SK-N-SH (cell line): ENCODE data around the gene MAP2. TPM values are rescaled to one million over a fixed set of nuclear protein-coding genes. Genes with fewer than 3 reads are reported as not detected.

Experiments
- CTCF ChIA-PET: fragments of 300-600, 350-600 bp; formaldehyde crosslinking; extraction: SDS; loops from one replicate; lab custom pipeline; 2021; lab: Yijun Ruan, JAX
- POLR2A ChIA-PET: fragments of 350-600 bp; sonication (Branson Sonifier 250); formaldehyde crosslinking; extraction: SDS; loops from one replicate; lab custom pipeline; 2020; ENCODE audit warnings: antibody characterized with exemption, inconsistent platforms; lab: Yijun Ruan, JAX
- DNase-seq: peaks from one replicate; pipeline ENCODE4 v3.0.0; 2012
- H2AFZ ChIP-seq: fragments of 200-600 bp; sonication (generic); 2 replicates; pipeline ENCODE4 v1.8.1; 2016; ENCODE audit warnings: antibody characterized with exemption, mild to moderate bottlenecking, low read depth
- H3F3A ChIP-seq: fragments of 200-600 bp; sonication (generic); replicated peaks from 2 replicates; pipeline ENCODE3; 2016; ENCODE audit warnings: antibody characterized with exemption, mild to moderate bottlenecking; ENCODE audit not compliant: insufficient read depth
- H3K27ac ChIP-seq, 2 experiments: fragments of 200-500 bp in 1 of 2; fragments of 200-600 bp in 1 of 2; sonication (Bioruptor generic) in 1 of 2; sonication (generic), shearing (Covaris generic) in 1 of 2; 2 replicates each; pipeline versions ENCODE4 v1.5.1 to v1.6.1; 2014 to 2016; ENCODE audit warnings: low read depth in 2 of 2, inconsistent platforms in 1 of 2, low read length in 1 of 2, mild to moderate bottlenecking in 1 of 2, mixed read lengths in 1 of 2
- H3K27me3 ChIP-seq: fragments of 200-600 bp; sonication (generic), shearing (Covaris generic); 2 replicates; pipeline ENCODE4 v1.6.1; 2016; ENCODE audit warnings: mixed run types; ENCODE audit not compliant: insufficient read depth
- H3K36me3 ChIP-seq, 2 experiments: fragments of 200-500 bp in 1 of 2; fragments of 200-600 bp in 1 of 2; sonication (Bioruptor generic) in 1 of 2; sonication (generic) in 1 of 2; replicated peaks in 1 of 2; 2 replicates each; pipeline versions ENCODE3 to v1.5.1; 2014 to 2016; ENCODE audit warnings: low read length in 1 of 2, mild to moderate bottlenecking in 1 of 2; ENCODE audit not compliant: insufficient read depth in 2 of 2, control insufficient read depth in 1 of 2
- H3K4me1 ChIP-seq, 2 experiments: fragments of 200-500 bp in 1 of 2; fragments of 200-600 bp in 1 of 2; sonication (Bioruptor generic) in 1 of 2; sonication (generic), shearing (Covaris generic) in 1 of 2; 2 replicates each; pipeline versions ENCODE4 v1.5.1 to v1.6.1; 2014 to 2016; ENCODE audit warnings: low read depth in 1 of 2, low read length in 1 of 2, mixed run types in 1 of 2; ENCODE audit not compliant: insufficient read depth in 2 of 2, control insufficient read depth in 1 of 2
- H3K4me2 ChIP-seq: fragments of 200-600 bp; sonication (generic), shearing (Covaris generic); 2 replicates; pipeline ENCODE4 v1.6.1; 2017; ENCODE audit warnings: mixed run types
- H3K4me3 ChIP-seq, 2 experiments: fragments of 200-500 bp in 1 of 2; fragments of 200-600 bp in 1 of 2; sonication (Bioruptor generic) in 1 of 2; sonication (generic), shearing (Covaris generic) in 1 of 2; 2 replicates each; pipeline versions ENCODE4 v1.5.1 to v1.8.1; 2014 to 2016; ENCODE audit warnings: low read depth in 2 of 2, inconsistent platforms in 1 of 2, low read length in 1 of 2, mild to moderate bottlenecking in 1 of 2, mixed read lengths in 1 of 2, moderate library complexity in 1 of 2
- H3K79me2 ChIP-seq: fragments of 200-600 bp; sonication (generic); 2 replicates; pipeline ENCODE4 v1.8.1; 2017; ENCODE audit warnings: mild to moderate bottlenecking; ENCODE audit not compliant: insufficient read depth
- H3K9ac ChIP-seq: fragments of 200-600 bp; sonication (generic); 2 replicates; pipeline ENCODE4 v1.6.1; 2017; ENCODE audit warnings: mixed run types
- H3K9me2 ChIP-seq: fragments of 200-600 bp; sonication (generic); 2 replicates; pipeline ENCODE4 v1.6.1; 2017; ENCODE audit warnings: mixed run types
- H3K9me3 ChIP-seq: fragments of 200-600 bp; sonication (generic); 2 replicates; pipeline ENCODE4 v1.6.1; 2017; ENCODE audit warnings: mixed run types, mild to moderate bottlenecking, moderate library complexity
- H4K20me1 ChIP-seq: fragments of 200-600 bp; sonication (generic); 2 replicates; pipeline ENCODE4 v1.6.1; 2017; ENCODE audit warnings: mild to moderate bottlenecking, mixed run types; ENCODE audit not compliant: insufficient read depth
- ELF1 ChIP-seq: IDR thresholded peaks from 2 replicates; pipeline ENCODE4 v1.4.0; 2012
- EZH2phosphoT487 ChIP-seq: fragments of 200-600 bp; sonication (generic); IDR thresholded peaks from 2 replicates; pipeline ENCODE4 v1.6.1; 2017; ENCODE audit warnings: low read depth, mixed run types, mild to moderate bottlenecking, antibody characterized with exemption, moderate library complexity, borderline replicate concordance
- FOXJ3 ChIP-seq: sonication (generic); formaldehyde crosslinking; IDR thresholded peaks from 2 replicates; pipeline ENCODE4 v1.5.1; 2020; ENCODE audit warnings: mild to moderate bottlenecking, missing genetic modification reagents
- GABPA ChIP-seq: IDR thresholded peaks from 2 replicates; pipeline ENCODE4 v1.4.0; 2012; ENCODE audit warnings: low read depth, mild to moderate bottlenecking
- MAX ChIP-seq: IDR thresholded peaks from 2 replicates; pipeline ENCODE4 v1.4.0; 2012; ENCODE audit warnings: low read depth
- MXI1 ChIP-seq: IDR thresholded peaks from 2 replicates; pipeline ENCODE4 v1.6.1; 2012; ENCODE audit warnings: mild to moderate bottlenecking, low read depth, low read length, improper control_type of control experiment
- POLR2AphosphoS5 ChIP-seq: IDR thresholded peaks from 2 replicates; pipeline ENCODE4 v1.6.1; 2012; ENCODE audit warnings: low read depth, low read length
- RAD21 ChIP-seq: IDR thresholded peaks from 2 replicates; pipeline ENCODE4 v1.6.1; 2012; ENCODE audit warnings: mild to moderate bottlenecking, low read length
- RCOR1 ChIP-seq: fragments of 150-350 bp; IDR thresholded peaks from 2 replicates; pipeline ENCODE4 v1.6.1; 2017; ENCODE audit warnings: antibody characterized with exemption, low read length
- RFX5 ChIP-seq: IDR thresholded peaks from 2 replicates; pipeline ENCODE4 v1.6.1; 2012; ENCODE audit warnings: mild to moderate bottlenecking, improper control_type of control experiment, low read length
- RXRA ChIP-seq: IDR thresholded peaks from 2 replicates; pipeline ENCODE4 v1.4.0; 2012; ENCODE audit warnings: low read depth, mild to moderate bottlenecking, borderline replicate concordance
- SIN3A ChIP-seq: IDR thresholded peaks from 2 replicates; pipeline ENCODE4 v1.6.1; 2012; ENCODE audit warnings: low read depth, mild to moderate bottlenecking, low read length, moderate library complexity, borderline replicate concordance
- SMC3 ChIP-seq: IDR thresholded peaks from 2 replicates; pipeline ENCODE4 v1.6.1; 2012; ENCODE audit warnings: low read depth, low read length, improper control_type of control experiment
- TCF12 ChIP-seq: IDR thresholded peaks from 2 replicates; pipeline ENCODE4 v1.4.0; 2012
- WGBS: methylation state at CpG from one replicate; pipeline ENCODE4 v1.1.6; 2017; ENCODE audit warnings: low lambda C conversion rate; 5-methylcytosine and 5-hydroxymethylcytosine counted together
- polyA plus RNA-seq, 3 experiments: library from polyadenylated mRNA; depleted of rRNA; stranded (reverse); fragments of >200 nt; gene quantifications; 2 replicates each; pipeline ENCODE4 v1.2.3, GENCODE V29; 2012
- TF ChIP-seq, protein P1 (sequence below): IDR thresholded peaks from 2 replicates; pipeline ENCODE4 v1.6.1; 2012; ENCODE audit warnings: mild to moderate bottlenecking, low read depth, low read length, moderate library complexity
- TF ChIP-seq, protein P2 (sequence below): fragments of 150-350 bp; IDR thresholded peaks from 2 replicates; pipeline ENCODE4 v1.6.1; 2017; ENCODE audit warnings: antibody characterized with exemption, low read length, low read depth, borderline replicate concordance
- TF ChIP-seq, protein P3 (sequence below): IDR thresholded peaks from 2 replicates; pipeline ENCODE4 v1.4.0; 2012; ENCODE audit warnings: low read depth, borderline replicate concordance

MAP2 gene
- polyA plus RNA-seq, 1 of the 3 experiments (the other 2 are of a cell fraction) = 7.8 TPM

- Histone ChIP-seq H3K4me1 (peaks cover 9% of the 10 kb centered on the region in 2 experiments; a peak in 3 of 4 replicates), H3K9me2 (no peaks in the 10 kb centered on the region), H3K27me3 (no peaks in the 10 kb centered on the region), H3K36me3 (no peaks in the 10 kb centered on the region), H4K20me1 (no peaks in the 10 kb centered on the region), H3K4me3 (no peak overlapping the region), H3K79me2 (no peaks in the 10 kb centered on the region), H3F3A (peaks cover 7% of the 10 kb centered on the region), H2AFZ (no peak overlapping the region), H3K9me3 (no peaks in the 10 kb centered on the region), H3K27ac (no peak overlapping the region), H3K4me2 (no peak overlapping the region), H3K9ac (no peak overlapping the region)
- ChIA-PET CTCF (interaction anchor here (2.0 kb wide), 1 partner anchor 242 kb away, joined by 6 read pairs; the partner anchor contains the start of gene MAP2), POLR2A (no interaction called here)
- 87% methylated on average over 1 of the region's 1 CpG for WGBS
- DNase-seq = no peak
- TF ChIP-seq EZH2phosphoT487 = no peak
- TF ChIP-seq ELF1 = no peak
- TF ChIP-seq RCOR1 = no peak
- no peak for TF ChIP-seq POLR2AphosphoS5
- TF ChIP-seq MAX = no peak
- no peak for TF ChIP-seq GABPA
- no peak for TF ChIP-seq RXRA
- no peak for TF ChIP-seq TCF12
- no peak for TF ChIP-seq FOXJ3 (CRISPR knock-in tag)
- TF ChIP-seq, protein P1, sequence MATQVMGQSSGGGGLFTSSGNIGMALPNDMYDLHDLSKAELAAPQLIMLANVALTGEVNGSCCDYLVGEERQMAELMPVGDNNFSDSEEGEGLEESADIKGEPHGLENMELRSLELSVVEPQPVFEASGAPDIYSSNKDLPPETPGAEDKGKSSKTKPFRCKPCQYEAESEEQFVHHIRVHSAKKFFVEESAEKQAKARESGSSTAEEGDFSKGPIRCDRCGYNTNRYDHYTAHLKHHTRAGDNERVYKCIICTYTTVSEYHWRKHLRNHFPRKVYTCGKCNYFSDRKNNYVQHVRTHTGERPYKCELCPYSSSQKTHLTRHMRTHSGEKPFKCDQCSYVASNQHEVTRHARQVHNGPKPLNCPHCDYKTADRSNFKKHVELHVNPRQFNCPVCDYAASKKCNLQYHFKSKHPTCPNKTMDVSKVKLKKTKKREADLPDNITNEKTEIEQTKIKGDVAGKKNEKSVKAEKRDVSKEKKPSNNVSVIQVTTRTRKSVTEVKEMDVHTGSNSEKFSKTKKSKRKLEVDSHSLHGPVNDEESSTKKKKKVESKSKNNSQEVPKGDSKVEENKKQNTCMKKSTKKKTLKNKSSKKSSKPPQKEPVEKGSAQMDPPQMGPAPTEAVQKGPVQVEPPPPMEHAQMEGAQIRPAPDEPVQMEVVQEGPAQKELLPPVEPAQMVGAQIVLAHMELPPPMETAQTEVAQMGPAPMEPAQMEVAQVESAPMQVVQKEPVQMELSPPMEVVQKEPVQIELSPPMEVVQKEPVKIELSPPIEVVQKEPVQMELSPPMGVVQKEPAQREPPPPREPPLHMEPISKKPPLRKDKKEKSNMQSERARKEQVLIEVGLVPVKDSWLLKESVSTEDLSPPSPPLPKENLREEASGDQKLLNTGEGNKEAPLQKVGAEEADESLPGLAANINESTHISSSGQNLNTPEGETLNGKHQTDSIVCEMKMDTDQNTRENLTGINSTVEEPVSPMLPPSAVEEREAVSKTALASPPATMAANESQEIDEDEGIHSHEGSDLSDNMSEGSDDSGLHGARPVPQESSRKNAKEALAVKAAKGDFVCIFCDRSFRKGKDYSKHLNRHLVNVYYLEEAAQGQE = no peak
Observed at GRCh38 chr2:209666296-209666695, 242.4 kb downstream of the MAP2 start.

- Histone ChIP-seq H4K20me1 (no peaks in the 10 kb centered on the region), H3K27me3 (no peaks in the 10 kb centered on the region), H3K4me3 (no peak overlapping the region), H3F3A (no peaks in the 10 kb centered on the region), H3K4me1 (peaks cover 0 to 3% of the 10 kb centered on the region in 2 experiments; a peak in 2 of 4 replicates), H3K4me2 (no peak overlapping the region), H2AFZ (no peak overlapping the region), H3K79me2 (no peaks in the 10 kb centered on the region), H3K27ac (no peak overlapping the region), H3K9ac (no peak overlapping the region), H3K36me3 (no peaks in the 10 kb centered on the region), H3K9me2 (no peaks in the 10 kb centered on the region), H3K9me3 (no peaks in the 10 kb centered on the region)
- 84% methylated on average over 7 of the region's 7 CpGs for WGBS
- CTCF ChIA-PET = interaction anchor here (1.1 to 1.3 kb wide), 2 partner anchors 11 to 94 kb away, joined by 3 to 4 read pairs; no protein-coding TSS in a partner anchor
- no peak for DNase-seq
- POLR2A ChIA-PET = no interaction called here
- TF ChIP-seq RFX5 = no peak
- TF ChIP-seq SIN3A = no peak
- no peak for TF ChIP-seq RAD21
- no peak for TF ChIP-seq SMC3
- TF ChIP-seq, protein P2, sequence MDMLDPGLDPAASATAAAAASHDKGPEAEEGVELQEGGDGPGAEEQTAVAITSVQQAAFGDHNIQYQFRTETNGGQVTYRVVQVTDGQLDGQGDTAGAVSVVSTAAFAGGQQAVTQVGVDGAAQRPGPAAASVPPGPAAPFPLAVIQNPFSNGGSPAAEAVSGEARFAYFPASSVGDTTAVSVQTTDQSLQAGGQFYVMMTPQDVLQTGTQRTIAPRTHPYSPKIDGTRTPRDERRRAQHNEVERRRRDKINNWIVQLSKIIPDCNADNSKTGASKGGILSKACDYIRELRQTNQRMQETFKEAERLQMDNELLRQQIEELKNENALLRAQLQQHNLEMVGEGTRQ = no peak
- TF ChIP-seq, protein P3, sequence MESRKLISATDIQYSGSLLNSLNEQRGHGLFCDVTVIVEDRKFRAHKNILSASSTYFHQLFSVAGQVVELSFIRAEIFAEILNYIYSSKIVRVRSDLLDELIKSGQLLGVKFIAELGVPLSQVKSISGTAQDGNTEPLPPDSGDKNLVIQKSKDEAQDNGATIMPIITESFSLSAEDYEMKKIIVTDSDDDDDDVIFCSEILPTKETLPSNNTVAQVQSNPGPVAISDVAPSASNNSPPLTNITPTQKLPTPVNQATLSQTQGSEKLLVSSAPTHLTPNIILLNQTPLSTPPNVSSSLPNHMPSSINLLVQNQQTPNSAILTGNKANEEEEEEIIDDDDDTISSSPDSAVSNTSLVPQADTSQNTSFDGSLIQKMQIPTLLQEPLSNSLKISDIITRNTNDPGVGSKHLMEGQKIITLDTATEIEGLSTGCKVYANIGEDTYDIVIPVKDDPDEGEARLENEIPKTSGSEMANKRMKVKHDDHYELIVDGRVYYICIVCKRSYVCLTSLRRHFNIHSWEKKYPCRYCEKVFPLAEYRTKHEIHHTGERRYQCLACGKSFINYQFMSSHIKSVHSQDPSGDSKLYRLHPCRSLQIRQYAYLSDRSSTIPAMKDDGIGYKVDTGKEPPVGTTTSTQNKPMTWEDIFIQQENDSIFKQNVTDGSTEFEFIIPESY = no peak
- no peak for TF ChIP-seq MXI1
- no peak for TF ChIP-seq POLR2AphosphoS5
- no peak for TF ChIP-seq RCOR1
- TF ChIP-seq GABPA = no peak
- no peak for TF ChIP-seq MAX
Observed at GRCh38 chr2:209671020-209671680, 247.3 kb downstream of the MAP2 start.
